Testis (tissue), 3 donors: ENCODE results near the gene KRTAP4-9. TPM values are rescaled to one million over a fixed set of nuclear protein-coding genes. Genes with fewer than 3 reads are reported as not detected.
"Not testable (repeated sequence)": the region's sequence is repeated elsewhere in the genome, so short reads cannot be mapped to it uniquely, and the experiment has no call there.

Source experiments
- DNase-seq: peaks from one replicate; pipeline ENCODE4 v3.0.0-alpha.2; 2019
- H3K27ac ChIP-seq, 2 donors: fragments of 200-600 bp; sonication (generic); one replicate each; pipeline ENCODE4 v1.5.1; 2019
- H3K27me3 ChIP-seq: fragments of 200-600 bp; sonication (generic); one replicate; pipeline ENCODE4 v1.5.1; 2019
- H3K36me3 ChIP-seq: fragments of 200-600 bp; sonication (generic); one replicate; pipeline ENCODE4 v1.5.1; 2017; ENCODE audit warnings: low read depth; ENCODE audit errors: missing control alignments
- H3K4me1 ChIP-seq: fragments of 200-600 bp; sonication (generic); one replicate; pipeline ENCODE4 v1.5.1; 2019
- H3K4me3 ChIP-seq, 2 donors: fragments of 200-600 bp; sonication (generic); one replicate each; pipeline ENCODE4 v1.5.1; 2017 to 2019
- H3K9me3 ChIP-seq: fragments of 200-600 bp; sonication (generic); one replicate; pipeline ENCODE4 v1.5.1; 2017
- POLR2A ChIP-seq: fragments of 450-650 bp; IDR thresholded peaks from one replicate; pipeline ENCODE4 v1.6.1; 2017; ENCODE audit warnings: antibody characterized with exemption, mild to moderate bottlenecking, moderate library complexity
- WGBS, 2 donors: methylation state at CpG; one replicate each; pipeline ENCODE4 v1.1.5; 2018; 5-methylcytosine and 5-hydroxymethylcytosine counted together
- intact Hi-C: fragments of 100-400 bp; cut with DNase I; formaldehyde crosslinking; loops from one replicate; pipeline ENCODE4 v1.15.1; 2023; ENCODE audit warnings: low total_unique reads
- polyA plus RNA-seq: library from polyadenylated mRNA; stranded (reverse); fragments of 350-450 nt; fragmentation: Illumina TruSeq; extraction: RNeasy Lipid Tissue Mini Kit (QIAGEN cat#74804); gene quantifications from one replicate; pipeline ENCODE4 v1.2.3, GENCODE V29; 2014; ENCODE audit warnings: low read depth, low replicate concordance; ENCODE audit not compliant: insufficient read depth
- total RNA-seq, 2 donors: library from RNA; depleted of rRNA; stranded (reverse); fragments of >200 nt; gene quantifications; one replicate each; pipeline ENCODE4 v1.2.3, GENCODE V29; 2016
- TF ChIP-seq, protein P1 (sequence below), 3 experiments: fragments of 450-650 bp in 2 of 3; fragments of 200-600 bp in 1 of 3; sonication (generic) in 1 of 3; IDR thresholded peaks; one replicate each; pipeline ENCODE4 v1.5.1; 2016 to 2019; ENCODE audit warnings: antibody characterized with exemption in 3 of 3, mild to moderate bottlenecking in 2 of 3, moderate library complexity in 1 of 3

Gene KRTAP4-9
- total and polyA plus RNA-seq, 3 donors from 2014 or later = not detected

DNA sequence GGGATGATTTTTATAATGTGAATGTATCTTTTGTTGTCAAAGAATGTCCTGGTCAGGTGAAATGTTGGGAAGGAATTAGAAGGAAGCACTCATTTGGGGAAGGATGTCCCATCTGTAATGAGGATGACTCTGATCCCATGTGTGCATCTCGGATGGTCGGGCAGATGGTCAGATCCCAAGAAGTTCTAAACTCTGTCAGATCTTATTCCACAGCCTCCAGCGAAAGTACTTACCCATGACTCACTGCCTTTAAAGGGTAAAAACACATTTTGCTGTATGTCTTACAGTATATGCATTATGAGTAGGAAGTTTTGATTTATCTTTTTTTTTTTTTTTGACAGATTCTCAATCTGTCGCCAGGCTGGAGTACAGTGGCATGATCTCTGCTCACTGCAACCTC lies 13.5 kb downstream of the KRTAP4-9 start:
- Histone ChIP-seq H3K27ac (no peak overlapping the region), H3K4me3 (no peak overlapping the region), H3K36me3 (no peaks in the 10 kb centered on the region), H3K9me3 (no peaks in the 10 kb centered on the region), H3K27me3 (no peaks in the 10 kb centered on the region), H3K4me1 (no peaks in the 10 kb centered on the region)
- TF ChIP-seq, protein P1, sequence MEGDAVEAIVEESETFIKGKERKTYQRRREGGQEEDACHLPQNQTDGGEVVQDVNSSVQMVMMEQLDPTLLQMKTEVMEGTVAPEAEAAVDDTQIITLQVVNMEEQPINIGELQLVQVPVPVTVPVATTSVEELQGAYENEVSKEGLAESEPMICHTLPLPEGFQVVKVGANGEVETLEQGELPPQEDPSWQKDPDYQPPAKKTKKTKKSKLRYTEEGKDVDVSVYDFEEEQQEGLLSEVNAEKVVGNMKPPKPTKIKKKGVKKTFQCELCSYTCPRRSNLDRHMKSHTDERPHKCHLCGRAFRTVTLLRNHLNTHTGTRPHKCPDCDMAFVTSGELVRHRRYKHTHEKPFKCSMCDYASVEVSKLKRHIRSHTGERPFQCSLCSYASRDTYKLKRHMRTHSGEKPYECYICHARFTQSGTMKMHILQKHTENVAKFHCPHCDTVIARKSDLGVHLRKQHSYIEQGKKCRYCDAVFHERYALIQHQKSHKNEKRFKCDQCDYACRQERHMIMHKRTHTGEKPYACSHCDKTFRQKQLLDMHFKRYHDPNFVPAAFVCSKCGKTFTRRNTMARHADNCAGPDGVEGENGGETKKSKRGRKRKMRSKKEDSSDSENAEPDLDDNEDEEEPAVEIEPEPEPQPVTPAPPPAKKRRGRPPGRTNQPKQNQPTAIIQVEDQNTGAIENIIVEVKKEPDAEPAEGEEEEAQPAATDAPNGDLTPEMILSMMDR (IDR thresholded peaks at IDR 0.05) = no peak
- TF ChIP-seq POLR2A = no peak
- intact Hi-C loops = no loop called here
- WGBS, 2 donors = 93% methylated on average over 4 of the region's 4 CpGs
- DNase-seq = no peak

DNA sequence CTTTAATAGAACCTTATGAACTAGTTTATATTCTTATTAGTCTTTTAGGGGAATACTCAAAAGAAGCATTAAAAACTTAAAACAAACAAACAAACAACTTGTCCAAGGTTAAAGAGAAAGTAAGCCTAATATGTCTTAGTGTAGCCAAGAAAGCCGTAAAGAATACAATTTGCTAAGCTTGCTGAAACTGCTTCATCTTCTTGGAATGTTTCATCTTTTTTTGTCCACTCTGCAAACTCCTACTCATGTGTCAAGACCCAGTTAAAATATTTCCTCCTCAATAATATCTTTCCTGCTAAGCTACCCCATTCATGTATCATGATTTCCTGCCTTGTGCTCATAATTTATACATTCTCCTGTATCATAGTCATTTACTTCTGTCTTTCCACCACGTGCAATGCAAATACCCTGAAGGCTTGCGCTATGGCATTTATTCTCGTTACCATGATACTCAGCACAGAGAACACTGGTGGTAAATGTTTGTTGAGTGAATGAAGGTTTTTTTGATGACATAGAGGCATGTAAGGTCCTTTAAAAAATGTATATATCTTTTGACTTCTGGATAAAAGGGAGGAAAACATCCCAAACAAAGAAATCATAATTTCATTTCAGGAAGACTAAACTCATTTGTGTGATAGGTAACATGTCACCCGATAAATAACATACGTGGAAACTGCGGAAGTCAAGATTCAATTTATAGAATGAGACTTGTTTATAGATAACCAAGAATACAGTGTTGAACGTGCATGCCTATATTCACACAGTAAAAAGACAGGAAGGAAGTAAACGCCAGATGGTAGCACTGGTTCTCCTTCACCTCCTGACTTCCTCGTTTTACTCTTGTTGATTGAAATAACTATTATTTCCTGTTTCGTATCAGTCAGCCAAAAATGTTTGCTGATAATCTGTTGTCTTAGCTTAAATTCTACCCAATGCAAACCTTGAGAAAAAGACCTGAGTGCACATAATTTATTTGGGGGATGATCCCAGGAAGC lies 14.8 kb downstream of the KRTAP4-9 start:
- H3K9me3 ChIP-seq, H3K27ac ChIP-seq, H3K4me3 ChIP-seq, intact Hi-C loops, H3K4me1 ChIP-seq, DNase-seq, H3K27me3 ChIP-seq, H3K36me3 ChIP-seq: not testable (repeated sequence)
- 67 to 71% methylated on average over 11 of the region's 11 CpGs for WGBS, 2 donors

DNA sequence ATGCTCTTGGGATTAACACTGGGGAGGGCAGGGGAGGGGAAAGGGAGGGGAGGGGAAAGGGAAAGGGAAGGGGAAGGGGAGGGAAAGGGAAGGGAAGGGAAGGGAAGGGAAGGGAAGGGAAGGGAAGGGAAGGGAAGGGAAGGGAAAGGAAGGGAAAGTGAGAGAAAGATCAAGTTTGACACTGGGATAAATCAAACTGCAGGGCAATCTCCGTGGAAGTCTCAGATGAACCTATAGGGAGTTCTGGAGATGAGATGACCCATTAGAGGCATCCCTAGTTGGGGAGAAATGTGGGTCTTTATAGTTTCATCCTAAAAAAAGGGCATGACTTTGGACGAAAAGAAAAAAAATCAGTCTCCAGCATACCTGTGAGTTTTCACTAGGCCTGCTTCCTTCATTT lies 16.6 kb downstream of the KRTAP4-9 start:
- H3K36me3 ChIP-seq = no peaks in the 10 kb centered on the region
- no peak overlapping the region for H3K27ac ChIP-seq
- H3K27me3 ChIP-seq = no peaks in the 10 kb centered on the region
- H3K4me3 ChIP-seq = no peak overlapping the region
- no peak for TF ChIP-seq POLR2A
- TF ChIP-seq, protein P1 (IDR thresholded peaks at IDR 0.05) = no peak
- 88 to 92% methylated on average over 2 of the region's 2 CpGs for WGBS, 2 donors
- DNase-seq = no peak
- intact Hi-C loops = no loop called here
- no peaks in the 10 kb centered on the region for H3K9me3 ChIP-seq
- H3K4me1 ChIP-seq = no peaks in the 10 kb centered on the region

- DNase-seq, H3K27ac ChIP-seq, H3K4me1 ChIP-seq, H3K9me3 ChIP-seq, intact Hi-C loops, H3K4me3 ChIP-seq, H3K27me3 ChIP-seq, H3K36me3 ChIP-seq: not testable (repeated sequence)
- 84 to 88% methylated on average over 8 to 12 of the region's 12 CpGs for WGBS, 2 donors
Measured at GRCh38 chr17:41123292-41123990, 18.3 kb downstream of the KRTAP4-9 start.

DNA sequence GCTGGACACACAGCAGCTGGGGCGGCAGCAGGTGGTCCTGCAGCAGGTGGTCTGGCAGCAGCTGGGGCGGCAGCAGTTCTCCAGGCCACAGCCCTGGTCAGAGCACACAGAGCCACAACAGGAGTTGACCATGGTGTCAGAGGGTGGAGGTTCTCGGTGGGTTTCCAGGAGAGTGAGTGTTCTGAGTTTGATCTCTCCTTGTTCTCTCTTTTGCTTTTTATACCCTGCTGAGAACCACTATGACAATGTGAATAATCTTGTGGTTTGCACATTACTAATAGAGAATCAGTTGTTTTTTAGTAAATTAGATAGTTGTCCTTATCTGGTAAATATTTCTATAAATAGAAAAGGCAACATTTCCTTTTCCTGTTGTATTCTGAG lies 18.8 kb downstream of the KRTAP4-9 start, which contains the start of gene KRTAP4-12:
TSS of gene KRTAP4-12 (minus strand) at position 192 of the 381 bp plus-strand sequence. CDS start at position 132, 60 bp downstream.
- DNase-seq, H3K36me3 ChIP-seq, H3K4me3 ChIP-seq, H3K4me1 ChIP-seq, H3K9me3 ChIP-seq, H3K27me3 ChIP-seq, H3K27ac ChIP-seq, intact Hi-C loops: not testable (repeated sequence)
- WGBS, 2 donors = 75 to 97% methylated on average over 2 to 3 of the region's 3 CpGs

DNA sequence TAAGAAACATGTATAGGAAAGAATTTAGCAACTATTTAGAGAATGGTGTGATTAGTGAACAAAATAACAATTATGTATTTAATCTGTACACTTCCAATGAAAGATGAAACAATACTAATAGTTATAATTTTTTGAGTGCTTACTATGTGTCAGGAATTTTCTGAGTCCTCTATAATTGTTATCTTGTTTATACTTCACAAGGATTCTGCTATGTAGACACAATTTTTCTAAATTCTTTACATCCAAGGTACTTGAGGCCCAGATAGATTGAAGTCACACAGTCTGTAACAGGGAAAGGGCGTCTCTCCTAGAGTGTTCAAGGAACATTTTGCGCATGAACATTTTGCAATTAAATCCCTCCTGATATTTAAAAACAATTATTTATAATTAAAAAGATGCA lies 19.9 kb downstream of the KRTAP4-9 start:
- Histone ChIP-seq H3K27me3 (no peaks in the 10 kb centered on the region), H3K36me3 (no peaks in the 10 kb centered on the region), H3K4me1 (no peaks in the 10 kb centered on the region), H3K9me3 (no peaks in the 10 kb centered on the region), H3K4me3 (no peak overlapping the region), H3K27ac (no peak overlapping the region)
- no peak for TF ChIP-seq POLR2A
- TF ChIP-seq, protein P1 (IDR thresholded peaks at IDR 0.05) = no peak
- no peak for DNase-seq
- intact Hi-C loops = no loop called here
- WGBS, 2 donors = 73 to 89% methylated on average over 2 of the region's 2 CpGs
